HG03460 (cell line): Measurements from ENCODE around the gene UBL7.
"Not testable (repeated sequence)": the region's sequence is repeated elsewhere in the genome, so short reads cannot be mapped to it uniquely, and the experiment has no call there.

Source experiments
- ATAC-seq: cut with Tn5 transposase; IDR thresholded peaks from one replicate; pipeline ENCODE4 v1.9.1; 2021; ENCODE audit not compliant: unreplicated experiment

Gene UBL7

GRCh38 chr15:74460871-74461846, at the start of gene UBL7:
Gene UBL7, minus strand, starts transcription at chr15:74461160. Its CDS starts 2,293 bp downstream, at chr15:74458867.
- ATAC-seq = peak; percentile 82

GRCh38 chr15:74506515-74506840, 45.5 kb upstream of the UBL7 start:
- ATAC-seq = no peak

GRCh38 chr15:74505837-74506514, 45.0 kb upstream of the UBL7 start:
- no peak for ATAC-seq

GRCh38 chr15:74504836-74505235, 43.9 kb upstream of the UBL7 start:
- ATAC-seq = no peak

- ATAC-seq = no peak
Observed at GRCh38 chr15:74504418-74504817, 43.5 kb upstream of the UBL7 start.

- ATAC-seq = no peak
Observed at GRCh38 chr15:74502301-74502700, 41.3 kb upstream of the UBL7 start.

GRCh38 chr15:74500401-74500800, 39.4 kb upstream of the UBL7 start:
- ATAC-seq = no peak

GRCh38 chr15:74499366-74499765, 38.4 kb upstream of the UBL7 start:
- ATAC-seq = no peak

- no peak for ATAC-seq
Observed at GRCh38 chr15:74497584-74497983, 36.6 kb upstream of the UBL7 start.

- no peak for ATAC-seq
Observed at GRCh38 chr15:74496648-74497047, 35.7 kb upstream of the UBL7 start.

GRCh38 chr15:74490339-74490689, 29.4 kb upstream of the UBL7 start:
- ATAC-seq = no peak

- no peak for ATAC-seq
Observed at GRCh38 chr15:74489518-74490338, 28.8 kb upstream of the UBL7 start.

GRCh38 chr15:74488776-74489175, 27.8 kb upstream of the UBL7 start:
- ATAC-seq = no peak

- ATAC-seq = no peak
Observed at GRCh38 chr15:74482661-74483060, 21.7 kb upstream of the UBL7 start.

GRCh38 chr15:74480364-74480763, 19.4 kb upstream of the UBL7 start:
- not testable (repeated sequence) for ATAC-seq

- ATAC-seq = not testable (repeated sequence)
Observed at GRCh38 chr15:74471621-74472020, 10.7 kb upstream of the UBL7 start.

- ATAC-seq = no peak
Observed at GRCh38 chr15:74470631-74471395, 9.9 kb upstream of the UBL7 start.

- ATAC-seq = no peak
Observed at GRCh38 chr15:74468341-74469032, 7.5 kb upstream of the UBL7 start.

GRCh38 chr15:74466570-74466969, 5.6 kb upstream of the UBL7 start:
- ATAC-seq = no peak

GRCh38 chr15:74464897-74465296, 3.9 kb upstream of the UBL7 start:
- no peak for ATAC-seq
